Right lobe of liver (tissue), 6 donors: ENCODE measurements around the gene PKLR. TPM values are rescaled to one million over a fixed set of nuclear protein-coding genes. Genes with fewer than 3 reads are reported as not detected.

ENCODE experiments used
- ATAC-seq, 4 donors: fragments of 200-7000 bp; cut with Tn5 transposase; one replicate each; pipeline ENCODE4 v1.9.1; 2020; ENCODE audit warnings: mild to moderate bottlenecking in 4 of 4, moderate library complexity in 4 of 4
- DNase-seq, 3 donors: peaks; one replicate each; pipeline ENCODE4 v3.0.0-alpha.2; 2020
- H3K27ac ChIP-seq, 3 donors: fragments of 200-600 bp; one replicate each; pipeline ENCODE4 v1.8.0; 2022
- H3K27me3 ChIP-seq, 2 donors: fragments of 200-600 bp; one replicate each; pipeline ENCODE4 v1.8.0; 2022
- H3K36me3 ChIP-seq, 4 donors: fragments of 200-600 bp; sonication (generic) in 1 of 4; one replicate each; pipeline versions ENCODE4 v1.5.1 to v1.8.0; 2017 to 2022; ENCODE audit warnings: control low read depth in 1 of 4
- H3K4me1 ChIP-seq, 4 donors: fragments of 200-600 bp; sonication (generic) in 1 of 4; one replicate each; pipeline versions ENCODE4 v1.5.1 to v1.8.0; 2017 to 2022; ENCODE audit warnings: control low read depth in 1 of 4
- H3K4me3 ChIP-seq, 3 donors: fragments of 200-600 bp; one replicate each; pipeline ENCODE4 v1.8.0; 2022
- H3K9me3 ChIP-seq, 4 donors: fragments of 200-600 bp; sonication (generic) in 1 of 4; one replicate each; pipeline versions ENCODE4 v1.5.1 to v1.8.0; 2017 to 2022; ENCODE audit warnings: control low read depth in 1 of 4
- POLR2A ChIP-seq: fragments of 450-650 bp; IDR thresholded peaks from one replicate; pipeline ENCODE4 v1.6.1; 2017; ENCODE audit warnings: antibody characterized with exemption, mild to moderate bottlenecking
- WGBS: methylation state at CpG from one replicate; pipeline ENCODE4 v1.1.6; 2018; ENCODE audit warnings: low coverage, low lambda C conversion rate; ENCODE audit not compliant: insufficient coverage; ENCODE audit errors: missing lambda C conversion rate; 5-methylcytosine and 5-hydroxymethylcytosine counted together
- intact Hi-C, 2 donors: fragments of 100-400 bp; cut with DNase I; formaldehyde crosslinking; loops; one replicate each; pipeline versions ENCODE4 v1.11.2 to v1.14.1; 2022
- total RNA-seq, 6 experiments: library from RNA; depleted of rRNA in 2 of 6; stranded (reverse); fragments of >200 nt in 2 of 6; fragmentation: NEBNext Ultra II Directional in 3 of 6; extraction: Animal tissue kit (Norgen Biotek cat#: 25700) in 3 of 6; gene quantifications; one replicate each; pipeline versions ENCODE4 v1.1.0 to v1.2.4, GENCODE V29; 2016 to 2023
- TF ChIP-seq, protein P1 (sequence below), 4 donors: fragments of 200-600 bp in 3 of 4; fragments of 450-650 bp in 1 of 4; IDR thresholded peaks; one replicate each; pipeline versions ENCODE4 v1.5.1 to v1.8.0; 2016 to 2022; ENCODE audit warnings: antibody characterized with exemption in 4 of 4, mild to moderate bottlenecking in 2 of 4
- donor health status: DM: no; HTN: yes; CAD: no.
- donor health status: DM: no; HTN: no; CAD: no.
- donor health status: DM: no; HTN: no; CAD: no.
- donor health status: DM: no; HTN: yes; CAD: no.
- donor health status: DM: no; HTN: yes; CAD: no.

PKLR gene
- total RNA-seq, 6 experiments from 2014 or later, result 27.0 to 95.3 (median 36.1) TPM

DNA sequence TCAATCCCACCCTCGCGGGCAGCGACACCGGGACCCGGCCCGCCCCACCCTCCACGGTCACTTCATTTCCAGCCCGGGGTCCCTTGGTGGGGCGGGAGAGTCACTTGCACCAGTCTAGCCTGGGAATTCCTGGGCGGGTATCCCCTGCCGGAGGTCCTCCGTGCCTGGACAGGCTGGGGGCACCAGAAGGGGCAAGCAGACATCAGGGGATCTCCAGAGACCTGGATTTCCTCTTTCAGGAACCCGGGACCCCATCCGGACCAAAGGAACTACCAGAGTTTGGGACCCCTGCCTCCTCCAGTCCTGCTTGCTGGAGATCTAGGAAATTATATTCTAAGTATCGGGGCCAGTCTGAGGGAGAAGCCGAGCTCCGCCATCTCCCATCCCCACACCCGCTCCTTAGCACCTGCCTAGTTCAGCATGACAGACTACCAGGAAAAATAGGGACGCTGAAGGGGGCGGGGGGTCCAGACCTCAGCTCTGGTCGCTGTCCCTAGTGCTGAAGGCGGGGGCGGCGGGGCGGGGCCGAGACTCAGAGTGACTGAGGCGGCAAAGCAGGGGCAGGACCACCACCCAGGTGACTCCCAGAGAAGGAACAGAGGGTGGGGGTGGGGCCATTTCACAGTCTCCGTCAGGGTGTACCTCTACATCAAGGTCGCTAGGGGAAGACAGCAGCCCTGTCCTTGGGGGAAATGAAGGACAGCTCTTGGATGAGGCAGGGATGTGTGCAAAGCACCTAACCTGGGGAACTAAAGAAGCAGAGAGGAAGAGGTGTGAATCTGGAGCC is 23.1 kb downstream of the PKLR start:
- intact Hi-C loops, result loop anchor here (5.0 kb wide), 1 partner anchor 44 kb away; the partner anchor contains the start of gene RUSC1 (in 2 of the 2)

DNA sequence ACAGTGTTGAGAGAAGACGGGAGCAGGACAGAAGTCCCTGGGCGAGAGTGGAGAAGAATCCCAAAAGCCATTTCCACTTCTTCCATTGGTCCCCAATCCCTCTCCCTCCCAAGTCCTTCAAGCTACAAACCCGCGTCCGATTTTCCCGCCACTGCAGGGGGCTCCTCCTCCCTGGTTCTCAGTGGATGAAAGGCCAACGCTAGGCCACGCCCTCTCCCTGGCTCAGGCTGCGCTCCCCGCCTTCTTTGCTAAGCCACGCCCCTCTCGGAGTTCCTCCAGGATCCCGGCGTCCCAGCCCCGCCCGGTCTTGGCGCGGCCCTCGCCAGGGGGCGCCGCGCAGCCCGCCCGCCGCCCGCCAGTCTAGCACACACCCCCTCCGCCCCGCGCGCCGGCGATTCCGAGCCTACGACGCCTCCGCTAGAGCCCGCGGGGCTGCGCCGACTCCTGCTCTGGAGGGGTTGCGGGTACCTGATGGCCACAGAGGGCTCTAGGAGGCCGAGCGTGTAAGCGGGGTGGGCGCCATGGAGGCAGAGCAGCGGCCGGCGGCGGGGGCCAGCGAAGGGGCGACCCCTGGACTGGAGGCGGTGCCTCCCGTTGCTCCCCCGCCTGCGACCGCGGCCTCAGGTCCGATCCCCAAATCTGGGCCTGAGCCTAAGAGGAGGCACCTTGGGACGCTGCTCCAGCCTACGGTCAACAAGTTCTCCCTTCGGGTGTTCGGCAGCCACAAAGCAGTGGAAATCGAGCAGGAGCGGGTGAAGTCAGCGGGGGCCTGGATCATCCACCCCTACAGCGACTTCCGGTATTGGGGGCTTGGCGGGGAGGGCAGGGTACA is 24.0 kb downstream of the PKLR start, which contains the start of gene HCN3:
Gene HCN3 (plus strand): TSS at position 394 of the 832 bp plus-strand sequence. CDS start 128 bp downstream, at position 522.
- ATAC-seq (peak; percentile 85 to 90 (median 89)), DNase-seq (peak; percentile 99)
- Histone ChIP-seq H3K4me1 (peaks cover 0 to 4% (median 2%) of the 10 kb centered on the region in 4 donors), H3K27ac (no peak within 1 kb of the TSS), H3K36me3 (no peaks in the 10 kb centered on the region), H3K4me3 (peak within 1 kb of the TSS; percentile 64 to 73 (median 68)), H3K9me3 (no peaks in the 10 kb centered on the region), H3K27me3 (no peaks in the 10 kb centered on the region)
- 2% methylated on average over 13 of the region's 68 CpGs for WGBS
- intact Hi-C loops, result loop anchor here (5.0 kb wide), 1 partner anchor 45 kb away; the partner anchor contains the start of gene RUSC1 (in 2 of the 2)
- TF ChIP-seq POLR2A, result no peak
- TF ChIP-seq, protein P1, sequence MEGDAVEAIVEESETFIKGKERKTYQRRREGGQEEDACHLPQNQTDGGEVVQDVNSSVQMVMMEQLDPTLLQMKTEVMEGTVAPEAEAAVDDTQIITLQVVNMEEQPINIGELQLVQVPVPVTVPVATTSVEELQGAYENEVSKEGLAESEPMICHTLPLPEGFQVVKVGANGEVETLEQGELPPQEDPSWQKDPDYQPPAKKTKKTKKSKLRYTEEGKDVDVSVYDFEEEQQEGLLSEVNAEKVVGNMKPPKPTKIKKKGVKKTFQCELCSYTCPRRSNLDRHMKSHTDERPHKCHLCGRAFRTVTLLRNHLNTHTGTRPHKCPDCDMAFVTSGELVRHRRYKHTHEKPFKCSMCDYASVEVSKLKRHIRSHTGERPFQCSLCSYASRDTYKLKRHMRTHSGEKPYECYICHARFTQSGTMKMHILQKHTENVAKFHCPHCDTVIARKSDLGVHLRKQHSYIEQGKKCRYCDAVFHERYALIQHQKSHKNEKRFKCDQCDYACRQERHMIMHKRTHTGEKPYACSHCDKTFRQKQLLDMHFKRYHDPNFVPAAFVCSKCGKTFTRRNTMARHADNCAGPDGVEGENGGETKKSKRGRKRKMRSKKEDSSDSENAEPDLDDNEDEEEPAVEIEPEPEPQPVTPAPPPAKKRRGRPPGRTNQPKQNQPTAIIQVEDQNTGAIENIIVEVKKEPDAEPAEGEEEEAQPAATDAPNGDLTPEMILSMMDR (IDR thresholded peaks at IDR 0.05), result peak; percentile 67 to 90 (median 87)

More for the DNA sequence above, 23.1 kb downstream of the PKLR start:
- ATAC-seq, result peak in 2 of 4 donors; percentile 1 to 12
- Histone ChIP-seq H3K9me3 (no peaks in the 10 kb centered on the region), H3K27me3 (no peaks in the 10 kb centered on the region), H3K36me3 (no peaks in the 10 kb centered on the region), H3K27ac (no peak overlapping the region), H3K4me1 (no peaks in the 10 kb centered on the region), H3K4me3 (peak overlapping the region; percentile 64 to 73 (median 68))
- 2% methylated on average over 16 of the region's 29 CpGs for WGBS
- DNase-seq, result peak in 2 of 3 donors; percentile 64 to 67
- TF ChIP-seq, protein P1 (IDR thresholded peaks at IDR 0.05), result peak in 3 of 4 donors; percentile 10 to 19 (median 14)
- TF ChIP-seq POLR2A, result no peak

DNA sequence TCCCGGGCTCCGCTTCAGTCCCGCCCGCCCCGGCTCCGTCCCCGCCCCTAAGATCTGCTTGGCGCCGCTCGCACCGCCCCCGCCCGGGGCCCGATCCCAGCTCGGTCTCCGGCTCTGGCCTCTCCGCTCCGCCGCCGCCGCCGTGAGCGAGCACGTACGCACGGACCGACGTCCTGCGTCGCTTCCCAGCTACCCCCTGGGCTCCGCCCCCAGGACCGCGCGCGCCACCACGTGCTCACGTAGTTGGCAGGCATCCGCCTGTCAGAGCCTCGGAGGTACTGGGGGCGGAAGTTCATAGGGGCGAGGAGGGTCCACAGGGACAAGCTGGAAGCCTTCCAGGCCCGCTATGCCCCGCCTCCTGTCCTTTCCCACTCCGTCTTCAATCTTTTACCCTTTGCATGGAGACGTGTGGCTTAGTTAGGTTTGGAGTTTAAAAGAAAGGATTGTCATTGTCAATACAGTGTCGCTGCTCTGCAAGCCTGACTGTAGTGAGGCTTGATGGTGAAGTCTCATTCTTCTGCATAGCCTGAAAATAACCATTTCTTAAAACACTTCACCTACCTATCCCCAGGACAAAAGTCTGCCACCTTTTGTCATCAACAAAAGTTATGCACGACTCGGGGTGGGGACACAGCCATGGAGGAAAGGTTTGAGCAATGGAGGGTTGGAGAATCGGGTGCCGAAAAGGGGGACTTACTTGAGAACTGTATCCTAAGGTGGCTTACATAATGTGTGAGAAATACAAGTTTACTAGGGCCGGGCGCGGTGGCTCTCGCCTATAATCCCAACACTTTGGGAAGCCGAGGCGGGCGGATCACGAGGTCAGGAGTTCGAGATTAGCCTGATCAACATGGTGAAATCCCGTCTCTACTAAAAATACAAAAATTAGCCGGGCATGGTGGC is 27.6 kb downstream of the PKLR start, which contains the start of gene CLK2:
Gene CLK2 (minus strand): TSS at position 162 of the 903 bp plus-strand sequence. CDS start 2,527 bp downstream, outside the sequence.
- ATAC-seq, result peak; percentile 84 to 89 (median 88)
- Histone ChIP-seq H3K4me3 (peak within 1 kb of the TSS; percentile 59 to 80 (median 79)), H3K9me3 (no peaks in the 10 kb centered on the region), H3K27me3 (no peaks in the 10 kb centered on the region), H3K4me1 (peaks cover 0 to 12% (median 4%) of the 10 kb centered on the region in 4 donors), H3K36me3 (peaks cover 6 to 24% (median 16%) of the 10 kb centered on the region in 4 donors), H3K27ac (peak within 1 kb of the TSS; percentile 63 to 84 (median 79))
- TF ChIP-seq POLR2A, result peak; percentile 79
- TF ChIP-seq, protein P1 (IDR thresholded peaks at IDR 0.05), result no peak
- intact Hi-C loops, result no loop called here
- 15% methylated on average over 26 of the region's 61 CpGs for WGBS
- DNase-seq, result peak; percentile 98
